ENCODE measurements around the gene CNTN5.

The CNTN5 gene

DNA sequence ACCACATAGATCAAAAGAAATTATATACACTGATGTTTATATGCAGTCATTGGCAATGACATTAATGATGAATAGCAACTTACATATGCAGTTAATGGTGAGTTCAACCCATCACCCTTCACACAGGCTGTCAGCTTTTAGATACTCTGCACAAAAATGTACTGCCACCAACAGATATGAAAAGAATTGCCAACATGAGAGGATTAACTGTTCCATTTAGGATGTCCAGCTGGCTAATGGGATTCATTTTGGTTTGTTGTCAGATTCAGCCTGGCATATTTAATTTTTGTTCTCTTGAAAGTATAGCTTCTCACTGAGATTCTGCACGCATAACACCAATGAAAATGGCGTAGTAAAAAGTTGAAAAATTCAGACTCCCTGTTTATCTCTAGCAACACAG lies 1112.4 kb downstream of the CNTN5 start:
- no peak for TF ChIP-seq SP3 (tag by site-specific recombination; IDR thresholded peaks at IDR 0.05)
- TF ChIP-seq ZNF416 (tag by site-specific recombination; IDR thresholded peaks at IDR 0.05), result no peak
- TF ChIP-seq ZBTB21 (tag by site-specific recombination; IDR thresholded peaks at IDR 0.05), result no peak
- TF ChIP-seq, protein P1, sequence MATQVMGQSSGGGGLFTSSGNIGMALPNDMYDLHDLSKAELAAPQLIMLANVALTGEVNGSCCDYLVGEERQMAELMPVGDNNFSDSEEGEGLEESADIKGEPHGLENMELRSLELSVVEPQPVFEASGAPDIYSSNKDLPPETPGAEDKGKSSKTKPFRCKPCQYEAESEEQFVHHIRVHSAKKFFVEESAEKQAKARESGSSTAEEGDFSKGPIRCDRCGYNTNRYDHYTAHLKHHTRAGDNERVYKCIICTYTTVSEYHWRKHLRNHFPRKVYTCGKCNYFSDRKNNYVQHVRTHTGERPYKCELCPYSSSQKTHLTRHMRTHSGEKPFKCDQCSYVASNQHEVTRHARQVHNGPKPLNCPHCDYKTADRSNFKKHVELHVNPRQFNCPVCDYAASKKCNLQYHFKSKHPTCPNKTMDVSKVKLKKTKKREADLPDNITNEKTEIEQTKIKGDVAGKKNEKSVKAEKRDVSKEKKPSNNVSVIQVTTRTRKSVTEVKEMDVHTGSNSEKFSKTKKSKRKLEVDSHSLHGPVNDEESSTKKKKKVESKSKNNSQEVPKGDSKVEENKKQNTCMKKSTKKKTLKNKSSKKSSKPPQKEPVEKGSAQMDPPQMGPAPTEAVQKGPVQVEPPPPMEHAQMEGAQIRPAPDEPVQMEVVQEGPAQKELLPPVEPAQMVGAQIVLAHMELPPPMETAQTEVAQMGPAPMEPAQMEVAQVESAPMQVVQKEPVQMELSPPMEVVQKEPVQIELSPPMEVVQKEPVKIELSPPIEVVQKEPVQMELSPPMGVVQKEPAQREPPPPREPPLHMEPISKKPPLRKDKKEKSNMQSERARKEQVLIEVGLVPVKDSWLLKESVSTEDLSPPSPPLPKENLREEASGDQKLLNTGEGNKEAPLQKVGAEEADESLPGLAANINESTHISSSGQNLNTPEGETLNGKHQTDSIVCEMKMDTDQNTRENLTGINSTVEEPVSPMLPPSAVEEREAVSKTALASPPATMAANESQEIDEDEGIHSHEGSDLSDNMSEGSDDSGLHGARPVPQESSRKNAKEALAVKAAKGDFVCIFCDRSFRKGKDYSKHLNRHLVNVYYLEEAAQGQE (tag by site-specific recombination; IDR thresholded peaks at IDR 0.05), result no peak
- TF ChIP-seq, protein P2, sequence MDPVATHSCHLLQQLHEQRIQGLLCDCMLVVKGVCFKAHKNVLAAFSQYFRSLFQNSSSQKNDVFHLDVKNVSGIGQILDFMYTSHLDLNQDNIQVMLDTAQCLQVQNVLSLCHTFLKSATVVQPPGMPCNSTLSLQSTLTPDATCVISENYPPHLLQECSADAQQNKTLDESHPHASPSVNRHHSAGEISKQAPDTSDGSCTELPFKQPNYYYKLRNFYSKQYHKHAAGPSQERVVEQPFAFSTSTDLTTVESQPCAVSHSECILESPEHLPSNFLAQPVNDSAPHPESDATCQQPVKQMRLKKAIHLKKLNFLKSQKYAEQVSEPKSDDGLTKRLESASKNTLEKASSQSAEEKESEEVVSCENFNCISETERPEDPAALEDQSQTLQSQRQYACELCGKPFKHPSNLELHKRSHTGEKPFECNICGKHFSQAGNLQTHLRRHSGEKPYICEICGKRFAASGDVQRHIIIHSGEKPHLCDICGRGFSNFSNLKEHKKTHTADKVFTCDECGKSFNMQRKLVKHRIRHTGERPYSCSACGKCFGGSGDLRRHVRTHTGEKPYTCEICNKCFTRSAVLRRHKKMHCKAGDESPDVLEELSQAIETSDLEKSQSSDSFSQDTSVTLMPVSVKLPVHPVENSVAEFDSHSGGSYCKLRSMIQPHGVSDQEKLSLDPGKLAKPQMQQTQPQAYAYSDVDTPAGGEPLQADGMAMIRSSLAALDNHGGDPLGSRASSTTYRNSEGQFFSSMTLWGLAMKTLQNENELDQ (tag by site-specific recombination; IDR thresholded peaks at IDR 0.05; ENCODE audit: low read depth), result no peak
- TF ChIP-seq ZNF121 (tag by site-specific recombination; IDR thresholded peaks at IDR 0.05), result no peak
- TF ChIP-seq, protein P3, sequence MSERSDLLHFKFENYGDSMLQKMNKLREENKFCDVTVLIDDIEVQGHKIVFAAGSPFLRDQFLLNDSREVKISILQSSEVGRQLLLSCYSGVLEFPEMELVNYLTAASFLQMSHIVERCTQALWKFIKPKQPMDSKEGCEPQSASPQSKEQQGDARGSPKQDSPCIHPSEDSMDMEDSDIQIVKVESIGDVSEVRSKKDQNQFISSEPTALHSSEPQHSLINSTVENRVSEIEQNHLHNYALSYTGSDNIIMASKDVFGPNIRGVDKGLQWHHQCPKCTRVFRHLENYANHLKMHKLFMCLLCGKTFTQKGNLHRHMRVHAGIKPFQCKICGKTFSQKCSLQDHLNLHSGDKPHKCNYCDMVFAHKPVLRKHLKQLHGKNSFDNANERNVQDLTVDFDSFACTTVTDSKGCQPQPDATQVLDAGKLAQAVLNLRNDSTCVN (tag by site-specific recombination; optimal IDR thresholded peaks at IDR 0.05), result no peak
- no peak for TF ChIP-seq ZNF571 (tag by site-specific recombination; IDR thresholded peaks at IDR 0.05)
- TF ChIP-seq ZNF132 (tag by site-specific recombination; IDR thresholded peaks at IDR 0.05; ENCODE audit: borderline replicate concordance), result no peak
- no peak for TF ChIP-seq GLIS2 (tag by site-specific recombination; IDR thresholded peaks at IDR 0.05)
- TF ChIP-seq, protein P4, sequence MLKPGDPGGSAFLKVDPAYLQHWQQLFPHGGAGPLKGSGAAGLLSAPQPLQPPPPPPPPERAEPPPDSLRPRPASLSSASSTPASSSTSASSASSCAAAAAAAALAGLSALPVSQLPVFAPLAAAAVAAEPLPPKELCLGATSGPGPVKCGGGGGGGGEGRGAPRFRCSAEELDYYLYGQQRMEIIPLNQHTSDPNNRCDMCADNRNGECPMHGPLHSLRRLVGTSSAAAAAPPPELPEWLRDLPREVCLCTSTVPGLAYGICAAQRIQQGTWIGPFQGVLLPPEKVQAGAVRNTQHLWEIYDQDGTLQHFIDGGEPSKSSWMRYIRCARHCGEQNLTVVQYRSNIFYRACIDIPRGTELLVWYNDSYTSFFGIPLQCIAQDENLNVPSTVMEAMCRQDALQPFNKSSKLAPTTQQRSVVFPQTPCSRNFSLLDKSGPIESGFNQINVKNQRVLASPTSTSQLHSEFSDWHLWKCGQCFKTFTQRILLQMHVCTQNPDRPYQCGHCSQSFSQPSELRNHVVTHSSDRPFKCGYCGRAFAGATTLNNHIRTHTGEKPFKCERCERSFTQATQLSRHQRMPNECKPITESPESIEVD (tag by site-specific recombination; IDR thresholded peaks at IDR 0.05), result no peak
- TF ChIP-seq MYNN (tag by site-specific recombination; IDR thresholded peaks at IDR 0.05; ENCODE audit: borderline replicate concordance), result no peak
- TF ChIP-seq ZNF202 (tag by site-specific recombination; IDR thresholded peaks at IDR 0.05; ENCODE audit: borderline replicate concordance), result no peak
- POLR2A ChIA-PET, result no interaction called here
- CTCF ChIA-PET, result no interaction called here

DNA sequence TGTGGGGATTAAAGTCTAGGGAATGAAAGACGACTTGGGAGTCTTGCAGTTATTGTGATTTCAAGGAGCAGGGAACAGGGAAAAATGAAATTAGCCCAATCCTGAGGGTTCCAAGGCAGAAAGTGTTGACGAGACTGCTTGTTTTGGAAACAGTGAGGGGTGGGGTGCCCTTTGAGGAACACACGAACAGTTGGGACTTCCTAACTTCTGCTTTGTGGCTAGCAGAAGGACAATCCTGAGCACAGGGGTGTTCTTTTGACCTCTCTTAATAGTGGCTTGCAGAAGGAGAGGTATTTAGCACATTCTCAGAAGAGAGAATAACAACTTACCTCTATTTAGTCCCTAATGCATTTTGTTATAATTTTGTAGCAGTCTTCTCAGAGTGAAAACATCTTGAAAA lies 1120.5 kb downstream of the CNTN5 start:
- H3K27ac ChIP-seq (ENCODE audit: extremely low read depth, low read depth, low read length), result no peak overlapping the region
- POLR2A ChIA-PET, result no interaction called here
- CTCF ChIA-PET, result no interaction called here
- H3K4me1 ChIP-seq (ENCODE audit: control insufficient read depth, insufficient read depth, low read length), result no peaks in the 10 kb centered on the region
- H3K36me3 ChIP-seq (ENCODE audit: control insufficient read depth in 2 of 2, insufficient read depth in 1 of 2, low read length in 2 of 2), result no peaks in the 10 kb centered on the region
- no peak overlapping the region for H3K4me3 ChIP-seq (ENCODE audit: low read depth, low read length)
- no peaks in the 10 kb centered on the region for H3K9me3 ChIP-seq (ENCODE audit: control insufficient read depth, insufficient read depth, low read depth, low read length)
- TF ChIP-seq ZNF660 (tag by site-specific recombination; IDR thresholded peaks at IDR 0.05) (no peak), HOXD13 (CRISPR knock-in tag; IDR thresholded peaks at IDR 0.05; ENCODE audit: borderline replicate concordance) (no peak), ZNF830 (tag by site-specific recombination; IDR thresholded peaks at IDR 0.05; ENCODE audit: low read depth) (no peak), ZNF558 (tag by site-specific recombination; IDR thresholded peaks at IDR 0.05) (no peak), ZNF843 (tag by site-specific recombination; IDR thresholded peaks at IDR 0.05) (no peak), MEIS1 (CRISPR knock-in tag; IDR thresholded peaks at IDR 0.05; ENCODE audit: borderline replicate concordance) (no peak), ZNF423 (tag by site-specific recombination; IDR thresholded peaks at IDR 0.05) (no peak), ZNF223 (tag by site-specific recombination; IDR thresholded peaks at IDR 0.05) (no peak)
- TF ChIP-seq, protein P5, sequence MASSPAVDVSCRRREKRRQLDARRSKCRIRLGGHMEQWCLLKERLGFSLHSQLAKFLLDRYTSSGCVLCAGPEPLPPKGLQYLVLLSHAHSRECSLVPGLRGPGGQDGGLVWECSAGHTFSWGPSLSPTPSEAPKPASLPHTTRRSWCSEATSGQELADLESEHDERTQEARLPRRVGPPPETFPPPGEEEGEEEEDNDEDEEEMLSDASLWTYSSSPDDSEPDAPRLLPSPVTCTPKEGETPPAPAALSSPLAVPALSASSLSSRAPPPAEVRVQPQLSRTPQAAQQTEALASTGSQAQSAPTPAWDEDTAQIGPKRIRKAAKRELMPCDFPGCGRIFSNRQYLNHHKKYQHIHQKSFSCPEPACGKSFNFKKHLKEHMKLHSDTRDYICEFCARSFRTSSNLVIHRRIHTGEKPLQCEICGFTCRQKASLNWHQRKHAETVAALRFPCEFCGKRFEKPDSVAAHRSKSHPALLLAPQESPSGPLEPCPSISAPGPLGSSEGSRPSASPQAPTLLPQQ (tag by site-specific recombination; IDR thresholded peaks at IDR 0.05), result no peak

More for the DNA sequence above, 1112.4 kb downstream of the CNTN5 start:
- H3K9me3 ChIP-seq (ENCODE audit: control insufficient read depth, insufficient read depth, low read depth, low read length), result no peaks in the 10 kb centered on the region
- H3K4me1 ChIP-seq (ENCODE audit: control insufficient read depth, insufficient read depth, low read length), result no peaks in the 10 kb centered on the region
- H3K36me3 ChIP-seq (ENCODE audit: control insufficient read depth in 2 of 2, insufficient read depth in 1 of 2, low read length in 2 of 2), result no peaks in the 10 kb centered on the region
- H3K4me3 ChIP-seq (ENCODE audit: low read depth, low read length), result no peak overlapping the region
- H3K27ac ChIP-seq (ENCODE audit: extremely low read depth, low read depth, low read length), result no peak overlapping the region

Measured in HEK293 (cell line).